ENCODE measurements around the gene ALOX15B. TPM values are rescaled to one million over a fixed set of nuclear protein-coding genes. Genes with fewer than 3 reads are reported as not detected.
A peak's percentile ranks its signal among the peaks of the same experiment; 100 is the strongest.

The ALOX15B gene
- total and polyA plus RNA-seq, 4 experiments from 2014 or later = 0.15 TPM; not detected in 3

DNA sequence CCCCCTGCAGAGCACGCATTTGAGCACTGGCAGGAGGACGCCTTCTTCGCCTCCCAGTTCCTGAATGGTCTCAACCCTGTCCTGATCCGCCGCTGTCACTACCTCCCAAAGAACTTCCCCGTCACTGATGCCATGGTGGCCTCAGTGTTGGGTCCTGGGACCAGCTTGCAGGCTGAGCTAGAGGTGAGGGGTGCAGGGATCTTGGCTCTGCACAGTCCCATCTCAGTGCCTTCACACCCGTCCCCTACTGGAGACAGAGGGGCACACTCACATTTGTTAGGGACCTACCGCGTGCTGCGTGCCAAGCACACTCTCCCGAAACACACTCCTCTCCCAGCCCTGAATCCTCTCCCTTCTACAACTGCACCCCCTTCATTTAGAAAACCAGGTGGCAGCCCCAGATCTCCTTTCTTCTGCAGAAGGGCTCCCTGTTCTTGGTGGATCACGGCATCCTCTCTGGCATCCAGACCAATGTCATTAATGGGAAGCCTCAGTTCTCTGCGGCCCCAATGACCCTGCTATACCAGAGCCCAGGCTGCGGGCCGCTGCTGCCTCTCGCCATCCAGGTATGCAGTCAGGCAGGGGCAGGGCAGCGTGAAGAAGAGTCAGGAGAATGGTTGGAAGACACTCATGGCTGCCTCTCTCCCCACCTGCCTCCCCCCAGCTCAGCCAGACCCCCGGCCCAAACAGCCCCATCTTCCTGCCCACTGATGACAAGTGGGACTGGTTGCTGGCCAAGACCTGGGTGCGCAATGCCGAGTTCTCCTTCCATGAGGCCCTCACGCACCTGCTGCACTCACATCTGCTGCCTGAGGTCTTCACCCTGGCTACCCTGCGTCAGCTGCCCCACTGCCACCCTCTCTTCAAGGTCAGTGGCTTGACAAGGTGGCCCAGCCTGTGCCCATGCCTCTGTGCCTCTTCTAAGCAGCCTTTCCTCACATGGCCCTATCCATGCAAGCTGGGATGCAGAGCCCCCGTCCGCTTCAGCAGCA is 6.3 kb downstream of the ALOX15B start:
- CTCF ChIA-PET (ENCODE audit: partially characterized antibody) = no interaction called here
- Mint-ChIP-seq H3K4me3 (no peak overlapping the region), H3K27me3 (peaks cover 4 to 8% of the 10 kb centered on the region in 2 donors), H3K27ac (peak overlapping the region in 1 of 7 donors; percentile 35), H3K4me1 (peaks cover 0 to 4% (median 0%) of the 10 kb centered on the region in 4 donors), H3K9me3 (no peaks in the 10 kb centered on the region), H3K36me3 (no peaks in the 10 kb centered on the region)
- H3K27ac ChIP-seq (ENCODE audit: low read depth, low read length) = no peak overlapping the region
- DNase-seq = no peak
- no peak overlapping the region for H3K4me3 ChIP-seq (ENCODE audit: low read length in 2 of 2)
- H3K27me3 ChIP-seq (ENCODE audit: insufficient read depth, low read length) = no peaks in the 10 kb centered on the region
- intact Hi-C loops (cut with micrococcal nuclease) = no loop called here
- no peaks in the 10 kb centered on the region for H3K4me1 ChIP-seq (ENCODE audit: insufficient read depth, low read length)
- no peaks in the 10 kb centered on the region for H3K9me3 ChIP-seq (ENCODE audit: control insufficient read depth in 1 of 2, low read length in 2 of 2)
- H3K36me3 ChIP-seq (ENCODE audit: insufficient read depth, low read length) = no peaks in the 10 kb centered on the region
- POLR2A ChIA-PET (ENCODE audit: partially characterized antibody) = no interaction called here

DNA sequence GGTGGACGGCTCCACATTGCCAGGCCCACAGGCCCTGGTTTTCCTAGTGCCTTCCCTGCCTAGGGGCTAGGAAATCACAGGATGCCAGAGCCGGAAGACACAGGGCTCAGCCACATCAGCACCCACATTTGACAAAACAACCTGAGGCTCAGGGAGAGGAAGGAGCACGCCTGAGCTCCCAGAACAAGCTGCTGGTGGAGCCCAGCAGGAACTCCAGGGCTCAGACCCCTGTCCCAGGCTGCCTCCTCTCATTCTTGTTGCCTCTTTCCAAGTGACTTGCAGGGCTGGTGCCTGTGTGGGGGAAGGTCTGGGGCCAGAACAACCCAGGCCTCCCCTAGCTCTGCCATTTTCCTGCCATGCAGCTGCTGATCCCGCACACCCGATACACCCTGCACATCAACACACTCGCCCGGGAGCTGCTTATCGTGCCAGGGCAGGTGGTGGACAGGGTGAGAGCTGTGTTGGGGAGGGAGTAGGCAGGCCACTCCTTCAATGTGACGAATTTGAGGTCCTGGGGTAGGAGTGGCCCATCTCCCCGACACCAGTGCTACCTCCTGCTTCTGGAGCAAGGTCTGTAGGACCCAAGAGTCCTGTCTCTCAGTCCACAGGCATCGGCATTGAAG is 7.6 kb downstream of the ALOX15B start:
- CTCF ChIA-PET (ENCODE audit: partially characterized antibody) = interaction anchor here (1.0 to 1.9 kb wide), 3 partner anchors 10 to 56 kb away, joined by 3 to 8 read pairs (median 3); no protein-coding TSS in a partner anchor
- H3K4me3 ChIP-seq (ENCODE audit: low read length in 2 of 2) = no peak overlapping the region

DNA sequence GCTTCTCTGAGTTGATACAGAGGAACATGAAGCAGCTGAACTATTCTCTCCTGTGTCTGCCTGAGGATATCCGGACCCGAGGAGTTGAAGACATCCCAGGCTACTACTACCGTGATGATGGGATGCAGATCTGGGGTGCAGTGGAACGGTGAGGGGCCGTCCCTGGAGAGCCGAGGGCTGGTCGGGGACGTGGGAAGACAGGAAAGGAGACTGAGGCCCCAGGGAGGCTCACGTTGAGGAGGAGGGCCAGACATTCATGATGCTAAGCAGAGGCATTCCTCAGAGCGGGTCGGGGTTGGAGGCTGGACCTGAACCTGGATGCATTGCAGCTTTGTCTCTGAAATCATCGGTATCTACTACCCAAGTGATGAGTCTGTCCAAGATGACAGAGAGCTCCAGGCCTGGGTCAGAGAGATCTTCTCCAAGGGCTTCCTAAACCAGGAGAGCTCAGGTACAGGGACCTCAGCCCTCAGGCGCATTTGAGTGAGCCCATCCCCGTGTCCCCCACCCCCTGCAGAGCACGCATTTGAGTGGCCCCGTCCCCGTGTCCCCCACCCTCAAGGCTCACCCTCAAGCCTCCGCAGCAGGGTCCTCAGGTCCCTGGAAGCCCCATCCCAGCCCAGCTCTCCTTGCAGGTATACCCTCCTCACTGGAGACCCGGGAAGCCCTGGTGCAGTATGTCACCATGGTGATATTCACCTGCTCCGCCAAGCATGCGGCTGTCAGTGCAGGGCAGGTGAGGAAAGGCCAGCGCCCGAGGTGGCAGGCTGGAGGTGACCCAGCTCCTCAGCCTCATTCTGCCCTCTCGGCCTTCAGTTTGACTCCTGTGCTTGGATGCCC is 8.3 kb downstream of the ALOX15B start:
- Histone ChIP-seq H3K4me3 (ENCODE audit: low read length in 2 of 2) (no peak overlapping the region), H3K27ac (ENCODE audit: low read depth, low read length) (no peak overlapping the region), H3K36me3 (ENCODE audit: insufficient read depth, low read length) (no peaks in the 10 kb centered on the region), H3K4me1 (ENCODE audit: insufficient read depth, low read length) (no peaks in the 10 kb centered on the region), H3K27me3 (ENCODE audit: insufficient read depth, low read length) (no peaks in the 10 kb centered on the region), H3K9me3 (ENCODE audit: control insufficient read depth in 1 of 2, low read length in 2 of 2) (no peaks in the 10 kb centered on the region)
- no peak for DNase-seq
- Mint-ChIP-seq H3K27ac (no peak overlapping the region), H3K4me3 (no peak overlapping the region), H3K4me1 (no peaks in the 10 kb centered on the region), H3K9me3 (no peaks in the 10 kb centered on the region), H3K27me3 (peaks cover 0 to 3% of the 10 kb centered on the region in 2 donors), H3K36me3 (no peaks in the 10 kb centered on the region)
- ChIA-PET CTCF (ENCODE audit: partially characterized antibody) (interaction anchor here (1.0 to 1.9 kb wide), 3 partner anchors 9 to 57 kb away, joined by 3 to 8 read pairs (median 3); no protein-coding TSS in a partner anchor), POLR2A (ENCODE audit: partially characterized antibody) (no interaction called here)
- intact Hi-C loops (cut with micrococcal nuclease) = no loop called here

More for the DNA sequence above, 7.6 kb downstream of the ALOX15B start:
- Mint-ChIP-seq H3K4me3 (no peak overlapping the region), H3K36me3 (no peaks in the 10 kb centered on the region), H3K27ac (no peak overlapping the region), H3K27me3 (peaks cover 0 to 4% of the 10 kb centered on the region in 2 donors), H3K9me3 (no peaks in the 10 kb centered on the region), H3K4me1 (peaks cover 0 to under 1% (median 0%) of the 10 kb centered on the region in 4 donors)
- no peak for DNase-seq
- intact Hi-C loops (cut with micrococcal nuclease) = no loop called here
- H3K9me3 ChIP-seq (ENCODE audit: control insufficient read depth in 1 of 2, low read length in 2 of 2) = no peaks in the 10 kb centered on the region
- no peaks in the 10 kb centered on the region for H3K36me3 ChIP-seq (ENCODE audit: insufficient read depth, low read length)
- no peaks in the 10 kb centered on the region for H3K4me1 ChIP-seq (ENCODE audit: insufficient read depth, low read length)
- POLR2A ChIA-PET (ENCODE audit: partially characterized antibody) = no interaction called here
- no peak overlapping the region for H3K27ac ChIP-seq (ENCODE audit: low read depth, low read length)
- H3K27me3 ChIP-seq (ENCODE audit: insufficient read depth, low read length) = no peaks in the 10 kb centered on the region

DNA sequence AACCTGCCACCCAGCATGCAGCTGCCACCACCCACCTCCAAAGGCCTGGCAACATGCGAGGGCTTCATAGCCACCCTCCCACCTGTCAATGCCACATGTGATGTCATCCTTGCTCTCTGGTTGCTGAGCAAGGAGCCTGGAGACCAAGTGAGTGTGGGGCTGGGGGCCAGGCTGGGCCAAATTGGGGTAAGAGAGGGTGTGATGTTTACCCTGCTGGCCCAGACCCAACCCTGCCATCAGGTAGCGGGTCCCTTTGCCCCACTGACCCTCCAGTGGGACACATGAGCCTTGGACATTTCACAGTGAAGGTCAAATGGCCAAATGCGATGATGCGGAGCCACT is 8.9 kb downstream of the ALOX15B start:
- Histone ChIP-seq H3K9me3 (ENCODE audit: control insufficient read depth in 1 of 2, low read length in 2 of 2) (no peaks in the 10 kb centered on the region), H3K4me3 (ENCODE audit: low read length in 2 of 2) (no peak overlapping the region), H3K27me3 (ENCODE audit: insufficient read depth, low read length) (no peaks in the 10 kb centered on the region), H3K36me3 (ENCODE audit: insufficient read depth, low read length) (no peaks in the 10 kb centered on the region), H3K4me1 (ENCODE audit: insufficient read depth, low read length) (no peaks in the 10 kb centered on the region), H3K27ac (ENCODE audit: low read depth, low read length) (no peak overlapping the region)
- Mint-ChIP-seq H3K36me3 (no peaks in the 10 kb centered on the region), H3K27me3 (peaks cover 0 to 3% of the 10 kb centered on the region in 2 donors), H3K27ac (no peak overlapping the region), H3K4me1 (no peaks in the 10 kb centered on the region), H3K4me3 (no peak overlapping the region), H3K9me3 (no peaks in the 10 kb centered on the region)
- POLR2A ChIA-PET (ENCODE audit: partially characterized antibody) = no interaction called here
- no peak for DNase-seq
- CTCF ChIA-PET (ENCODE audit: partially characterized antibody) = interaction anchor here (1.9 kb wide), 1 partner anchor 10 kb away, joined by 8 read pairs; no protein-coding TSS in a partner anchor
- intact Hi-C loops (cut with micrococcal nuclease) = no loop called here

DNA sequence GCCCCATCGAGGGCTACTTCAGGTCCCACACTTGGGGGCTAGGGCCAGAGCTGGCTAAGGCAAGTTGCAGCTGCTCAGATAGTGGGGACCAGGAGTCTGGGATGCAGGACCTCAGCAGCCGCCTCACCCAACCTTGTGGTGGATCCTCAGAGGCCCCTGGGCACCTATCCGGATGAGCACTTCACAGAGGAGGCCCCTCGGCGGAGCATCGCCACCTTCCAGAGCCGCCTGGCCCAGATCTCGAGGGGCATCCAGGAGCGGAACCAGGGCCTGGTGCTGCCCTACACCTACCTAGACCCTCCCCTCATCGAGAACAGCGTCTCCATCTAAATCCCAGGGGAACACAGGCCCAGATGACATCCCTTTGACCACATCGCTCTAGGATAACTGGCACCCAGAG is 9.4 kb downstream of the ALOX15B start:
- DNase-seq = no peak

DNA sequence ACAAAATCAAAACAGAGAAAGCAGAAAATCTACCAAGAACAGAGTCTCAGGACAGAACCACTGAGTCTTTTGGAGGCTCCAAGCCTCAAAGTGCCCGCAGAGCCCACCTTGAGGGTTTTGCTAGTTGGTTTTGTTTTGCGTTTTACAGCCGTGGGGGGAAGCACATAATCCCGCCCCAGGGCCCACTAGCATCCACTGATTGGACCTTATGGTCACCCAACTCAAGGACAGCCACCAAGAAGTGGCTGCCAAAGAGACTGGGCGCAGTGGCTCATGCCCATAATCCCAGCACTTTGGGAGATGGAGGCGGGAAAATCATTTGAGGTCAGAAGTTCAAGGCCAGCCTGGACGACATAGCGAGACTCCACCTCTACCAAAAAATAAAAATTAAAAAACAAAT is 9.9 kb downstream of the ALOX15B start:
- POLR2A ChIA-PET (ENCODE audit: partially characterized antibody) = no interaction called here
- no peaks in the 10 kb centered on the region for H3K9me3 ChIP-seq (ENCODE audit: control insufficient read depth in 1 of 2, low read length in 2 of 2)
- Mint-ChIP-seq H3K27ac (peak overlapping the region in 1 of 7 donors; percentile 68), H3K36me3 (no peaks in the 10 kb centered on the region), H3K9me3 (no peaks in the 10 kb centered on the region), H3K4me1 (no peaks in the 10 kb centered on the region), H3K27me3 (no peaks in the 10 kb centered on the region), H3K4me3 (no peak overlapping the region)
- intact Hi-C loops (cut with micrococcal nuclease) = no loop called here
- no peak overlapping the region for H3K27ac ChIP-seq (ENCODE audit: low read depth, low read length)
- no peaks in the 10 kb centered on the region for H3K36me3 ChIP-seq (ENCODE audit: insufficient read depth, low read length)
- no peaks in the 10 kb centered on the region for H3K27me3 ChIP-seq (ENCODE audit: insufficient read depth, low read length)
- no peak for DNase-seq
- no peaks in the 10 kb centered on the region for H3K4me1 ChIP-seq (ENCODE audit: insufficient read depth, low read length)
- CTCF ChIA-PET (ENCODE audit: partially characterized antibody) = no interaction called here
- H3K4me3 ChIP-seq (ENCODE audit: low read length in 2 of 2) = no peak overlapping the region

More for the DNA sequence above, 9.4 kb downstream of the ALOX15B start:
- Histone ChIP-seq H3K27me3 (ENCODE audit: insufficient read depth, low read length) (no peaks in the 10 kb centered on the region), H3K36me3 (ENCODE audit: insufficient read depth, low read length) (no peaks in the 10 kb centered on the region), H3K4me3 (ENCODE audit: low read length in 2 of 2) (no peak overlapping the region), H3K27ac (ENCODE audit: low read depth, low read length) (no peak overlapping the region), H3K9me3 (ENCODE audit: control insufficient read depth in 1 of 2, low read length in 2 of 2) (no peaks in the 10 kb centered on the region), H3K4me1 (ENCODE audit: insufficient read depth, low read length) (no peaks in the 10 kb centered on the region)
- POLR2A ChIA-PET (ENCODE audit: partially characterized antibody) = no interaction called here
- intact Hi-C loops (cut with micrococcal nuclease) = no loop called here
- Mint-ChIP-seq H3K27ac (peak overlapping the region in 1 of 7 donors; percentile 68), H3K9me3 (no peaks in the 10 kb centered on the region), H3K4me1 (no peaks in the 10 kb centered on the region), H3K36me3 (no peaks in the 10 kb centered on the region), H3K4me3 (no peak overlapping the region), H3K27me3 (peaks cover 0 to 3% of the 10 kb centered on the region in 2 donors)
- CTCF ChIA-PET (ENCODE audit: partially characterized antibody) = interaction anchor here (1.9 kb wide), 1 partner anchor 9 kb away, joined by 8 read pairs; no protein-coding TSS in a partner anchor
